ENCODE data around the gene OAS1. TPM values are rescaled to one million over a fixed set of nuclear protein-coding genes. Genes with fewer than 3 reads are reported as not detected.

Gene OAS1
- total RNA-seq, 1 experiment from 2014 or later: 0.64 TPM

GRCh38 chr12:112947761-112948160, 41.0 kb downstream of the OAS1 start:
- no peak overlapping the region for H3K4me3 ChIP-seq (replicated peaks in 1 of 2; ENCODE audit: low read depth in 1 of 2, low read length in 2 of 2)
- peaks cover 0 to 3% of the 10 kb centered on the region in 2 experiments; a peak in 2 of 4 replicates for H3K36me3 ChIP-seq (ENCODE audit: control insufficient read depth in 1 of 2, insufficient read depth in 2 of 2, low read length in 2 of 2)
- H3K79me2 ChIP-seq (ENCODE audit: insufficient read depth, low read length): no peaks in the 10 kb centered on the region
- H3K9me2 ChIP-seq (ENCODE audit: insufficient read depth): no peaks in the 10 kb centered on the region
- H2AFZ ChIP-seq (ENCODE audit: low read depth, low read length, poor library complexity, severe bottlenecking): no peak overlapping the region
- ChIA-PET RAD21 (ENCODE audit: low non-redundant PET in 1 of 2, low total read pairs in 2 of 2, uncharacterized antibody in 2 of 2, unreplicated experiment in 2 of 2) (no interaction called here), CTCF (no interaction called here), POLR2A (no interaction called here)
- ATAC-seq: no peak
- no peak overlapping the region for H3K4me2 ChIP-seq (ENCODE audit: low read length)
- no peak for DNase-seq (ENCODE audit: low read depth, low spot score)
- H3K27ac ChIP-seq (ENCODE audit: low read depth, low read length): no peak overlapping the region
- no peaks in the 10 kb centered on the region for H3K4me1 ChIP-seq (ENCODE audit: control insufficient read depth in 1 of 2, insufficient read depth in 2 of 2, low read length in 2 of 2)
- intact Hi-C loops (cut with micrococcal nuclease): no loop called here
- no peaks in the 10 kb centered on the region for H3K9me3 ChIP-seq (ENCODE audit: control insufficient read depth in 1 of 2, insufficient read depth in 1 of 2, low read depth in 1 of 2, low read length in 2 of 2)
- H4K20me1 ChIP-seq (ENCODE audit: insufficient read depth): no peaks in the 10 kb centered on the region
- no TSS peak for BruUV-seq (replicated peaks)
- no peaks in the 10 kb centered on the region for H3K27me3 ChIP-seq (ENCODE audit: insufficient read depth, low read length)
- TF ChIP-seq TCF7L2 (IDR thresholded peaks at IDR 0.05; ENCODE audit: borderline replicate concordance, extremely low read depth, insufficient read depth, insufficient read length): no peak
- no peak for TF ChIP-seq EGR1 (IDR thresholded peaks at IDR 0.05; ENCODE audit: low read depth)
- no peak for TF ChIP-seq FOSL1 (IDR thresholded peaks at IDR 0.05; ENCODE audit: low read depth)
- no peak for TF ChIP-seq REST (IDR thresholded peaks at IDR 0.05; ENCODE audit: low read depth)
- TF ChIP-seq CTCF (IDR thresholded peaks at IDR 0.05 in 2 of 3, conservative IDR thresholded peaks at IDR 0.05 in 1 of 3; ENCODE audit: borderline replicate concordance in 1 of 3, insufficient read depth in 1 of 3, low read depth in 2 of 3, low read length in 2 of 3): no peak
- no peak for TF ChIP-seq MAX (IDR thresholded peaks at IDR 0.05)
- no peak for TF ChIP-seq CEBPB (IDR thresholded peaks at IDR 0.05; ENCODE audit: low read depth)
- TF ChIP-seq SP1 (IDR thresholded peaks at IDR 0.05; ENCODE audit: low read depth): no peak
- no peak for TF ChIP-seq EZH2phosphoT487 (IDR thresholded peaks at IDR 0.05; ENCODE audit: borderline replicate concordance)
- TF ChIP-seq ZFX (IDR thresholded peaks at IDR 0.05): no peak
- no peak for TF ChIP-seq CBX3 (IDR thresholded peaks at IDR 0.05; ENCODE audit: low read depth)
- TF ChIP-seq ZBTB33 (IDR thresholded peaks at IDR 0.05; ENCODE audit: extremely low read depth, insufficient replicate concordance, low read length): no peak
- no peak overlapping the region for H3K9ac ChIP-seq (ENCODE audit: low read length)
